Endothelial cell (in vitro differentiated cells): Measurements from ENCODE around the gene ZFTA. TPM values are rescaled to one million over a fixed set of nuclear protein-coding genes. Genes with fewer than 3 reads are reported as not detected.
"Not testable (repeated sequence)": the region's sequence is repeated elsewhere in the genome, so short reads cannot be mapped to it uniquely, and the experiment has no call there.

Source experiments
- DNase-seq: peaks from one replicate; pipeline ENCODE4 v3.0.0; 2021; ENCODE audit warnings: low spot score
- H3K27ac Mint-ChIP-seq: one replicate; pipeline ENCODE4 v1.8.0; 2021; ENCODE audit warnings: mixed read lengths, inconsistent platforms; ENCODE audit not compliant: unreplicated experiment
- H3K27me3 Mint-ChIP-seq: one replicate; pipeline ENCODE4 v1.8.0; 2021; ENCODE audit warnings: mild to moderate bottlenecking, moderate library complexity, mixed read lengths, inconsistent platforms; ENCODE audit not compliant: unreplicated experiment
- H3K36me3 Mint-ChIP-seq: one replicate; pipeline ENCODE4 v1.8.0; 2021; ENCODE audit warnings: mild to moderate bottlenecking, low read depth, mixed read lengths, inconsistent platforms; ENCODE audit not compliant: unreplicated experiment
- H3K4me1 Mint-ChIP-seq: one replicate; pipeline ENCODE4 v1.8.0; 2021; ENCODE audit warnings: mild to moderate bottlenecking, mixed read lengths, inconsistent platforms; ENCODE audit not compliant: unreplicated experiment
- H3K4me3 Mint-ChIP-seq: one replicate; pipeline ENCODE4 v1.8.0; 2021; ENCODE audit warnings: mild to moderate bottlenecking, mixed read lengths, inconsistent platforms; ENCODE audit not compliant: unreplicated experiment
- H3K9me3 Mint-ChIP-seq: one replicate; pipeline ENCODE4 v1.8.0; 2021; ENCODE audit warnings: mixed read lengths, inconsistent platforms; ENCODE audit not compliant: unreplicated experiment
- total RNA-seq: library from RNA; stranded (reverse); fragmentation: NEBNext Ultra II Directional; extraction: Animal tissue kit (Norgen Biotek cat#: 25700); gene quantifications from one replicate; pipeline ENCODE4 v1.2.1, GENCODE V29; 2021; ENCODE audit not compliant: unreplicated experiment
- TF ChIP-seq, protein P1 (sequence below): fragments of 200-600 bp; sonication (generic); IDR thresholded peaks from one replicate; pipeline ENCODE4 v1.5.0; 2021; ENCODE audit warnings: antibody characterized with exemption; ENCODE audit not compliant: unreplicated experiment

The ZFTA gene
- total RNA-seq, 1 donor from 2014 or later = 41.1 TPM

DNA sequence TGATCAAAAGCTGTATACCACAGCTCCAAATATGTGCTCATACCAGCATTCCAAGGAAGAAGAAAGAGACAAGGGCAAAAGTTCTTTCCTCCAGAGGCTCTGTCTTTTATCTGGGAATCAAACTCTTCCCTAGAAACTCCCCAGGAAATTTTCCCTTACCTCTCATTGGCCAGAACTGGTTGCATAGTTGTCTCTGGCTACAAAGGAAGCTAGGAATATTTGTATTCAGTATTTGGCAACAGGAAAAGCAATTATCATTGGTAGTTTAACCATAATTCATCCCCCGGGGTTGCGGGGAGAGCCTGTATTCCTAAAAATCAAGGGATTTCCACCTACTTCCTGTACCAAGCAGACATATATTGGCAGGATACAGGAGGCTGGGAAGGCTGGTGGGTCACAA is 10.5 kb upstream of the ZFTA start:
- Mint-ChIP-seq H3K27ac (peak overlapping the region; percentile 9), H3K9me3 (no peaks in the 10 kb centered on the region)
- no peak for DNase-seq

DNA sequence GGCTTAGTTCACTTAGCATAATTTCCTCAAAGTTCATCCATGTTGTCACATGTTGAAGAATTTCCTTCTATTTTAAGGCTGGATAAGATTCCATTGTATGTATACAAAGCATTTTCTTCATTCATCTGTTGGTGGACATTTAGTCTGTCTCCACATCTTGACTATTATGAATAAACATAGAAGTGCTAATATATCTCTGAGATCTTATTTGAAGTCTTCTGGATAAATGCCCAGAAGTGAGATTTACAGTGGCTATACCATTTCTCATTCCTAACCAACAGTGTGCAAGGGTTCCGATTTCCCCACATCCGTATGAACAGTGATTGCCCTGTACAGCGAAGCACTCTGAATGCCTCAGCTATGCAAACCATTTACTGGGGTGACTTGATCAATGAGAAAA is 6.6 kb upstream of the ZFTA start:
- Mint-ChIP-seq H3K9me3 (no peaks in the 10 kb centered on the region), H3K27ac (no peak overlapping the region), H3K27me3 (peaks cover 4% of the 10 kb centered on the region), H3K36me3 (no peaks in the 10 kb centered on the region), H3K4me1 (peaks cover 24% of the 10 kb centered on the region), H3K4me3 (no peak overlapping the region)
- TF ChIP-seq, protein P1, sequence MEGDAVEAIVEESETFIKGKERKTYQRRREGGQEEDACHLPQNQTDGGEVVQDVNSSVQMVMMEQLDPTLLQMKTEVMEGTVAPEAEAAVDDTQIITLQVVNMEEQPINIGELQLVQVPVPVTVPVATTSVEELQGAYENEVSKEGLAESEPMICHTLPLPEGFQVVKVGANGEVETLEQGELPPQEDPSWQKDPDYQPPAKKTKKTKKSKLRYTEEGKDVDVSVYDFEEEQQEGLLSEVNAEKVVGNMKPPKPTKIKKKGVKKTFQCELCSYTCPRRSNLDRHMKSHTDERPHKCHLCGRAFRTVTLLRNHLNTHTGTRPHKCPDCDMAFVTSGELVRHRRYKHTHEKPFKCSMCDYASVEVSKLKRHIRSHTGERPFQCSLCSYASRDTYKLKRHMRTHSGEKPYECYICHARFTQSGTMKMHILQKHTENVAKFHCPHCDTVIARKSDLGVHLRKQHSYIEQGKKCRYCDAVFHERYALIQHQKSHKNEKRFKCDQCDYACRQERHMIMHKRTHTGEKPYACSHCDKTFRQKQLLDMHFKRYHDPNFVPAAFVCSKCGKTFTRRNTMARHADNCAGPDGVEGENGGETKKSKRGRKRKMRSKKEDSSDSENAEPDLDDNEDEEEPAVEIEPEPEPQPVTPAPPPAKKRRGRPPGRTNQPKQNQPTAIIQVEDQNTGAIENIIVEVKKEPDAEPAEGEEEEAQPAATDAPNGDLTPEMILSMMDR = no peak
- no peak for DNase-seq

More for the DNA sequence above, 10.5 kb upstream of the ZFTA start:
- TF ChIP-seq, protein P1 = no peak
- Mint-ChIP-seq H3K4me3 (no peak overlapping the region), H3K4me1 (peaks cover 16% of the 10 kb centered on the region), H3K36me3 (no peaks in the 10 kb centered on the region), H3K27me3 (peaks cover 2% of the 10 kb centered on the region)

DNA sequence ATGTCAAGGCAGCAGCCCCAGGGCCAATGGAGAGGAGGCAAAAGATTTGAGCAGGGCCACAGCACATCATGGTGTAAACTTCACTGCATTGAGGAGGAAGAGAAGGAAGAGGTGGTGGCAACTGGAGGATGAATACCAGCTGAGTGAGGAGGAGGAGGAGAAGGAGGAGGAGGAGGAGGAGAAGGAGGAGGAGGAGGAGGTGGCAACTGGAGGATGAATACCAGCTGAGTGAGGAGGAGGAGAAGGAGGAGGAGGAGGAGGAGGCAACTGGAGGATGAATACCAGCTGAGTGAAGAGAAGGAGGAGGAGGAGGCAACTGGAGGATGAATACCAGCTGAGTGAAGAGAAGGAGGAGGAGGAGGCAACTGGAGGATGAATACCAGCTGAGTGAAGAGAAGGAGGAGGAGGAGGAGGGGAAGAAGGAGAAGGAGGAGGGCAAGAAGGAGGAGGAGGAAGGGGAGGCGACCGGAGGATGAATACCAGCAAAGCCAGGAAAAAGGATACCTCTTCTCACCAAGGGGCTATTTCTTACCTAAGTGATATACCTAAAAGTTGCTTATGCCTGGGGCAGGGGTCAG is 3.3 kb upstream of the ZFTA start:
- H3K36me3 Mint-ChIP-seq, H3K27ac Mint-ChIP-seq, DNase-seq, H3K27me3 Mint-ChIP-seq, H3K9me3 Mint-ChIP-seq: not testable (repeated sequence)
- Mint-ChIP-seq H3K4me1 (peaks cover 20% of the 10 kb centered on the region), H3K4me3 (peak overlapping the region; percentile 62)

DNA sequence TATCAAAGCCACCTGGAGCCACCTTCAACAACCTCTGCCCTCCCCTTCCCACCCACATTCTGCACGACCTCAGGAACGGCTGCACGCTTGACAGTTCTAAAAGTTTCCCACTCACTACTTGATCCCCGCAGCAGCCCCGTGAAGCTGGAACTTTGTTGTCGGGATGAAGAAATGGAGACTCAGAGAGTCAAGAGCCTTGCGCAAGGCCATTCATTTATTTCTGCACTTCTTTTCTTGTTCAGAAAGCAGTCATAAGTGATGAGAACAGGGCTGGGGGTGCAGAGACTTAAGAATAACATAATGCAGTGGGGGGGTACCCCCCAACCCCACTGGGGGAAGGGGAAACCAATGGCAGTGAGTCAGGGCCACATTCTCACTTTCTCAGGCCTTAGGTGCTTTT is 2.2 kb upstream of the ZFTA start:
- no peak for DNase-seq
- peaks cover 24% of the 10 kb centered on the region for H3K4me1 Mint-ChIP-seq
- H3K27ac Mint-ChIP-seq = no peak overlapping the region
- H3K4me3 Mint-ChIP-seq = no peak overlapping the region
- TF ChIP-seq, protein P1 = no peak
- peaks cover 8% of the 10 kb centered on the region for H3K36me3 Mint-ChIP-seq
- no peaks in the 10 kb centered on the region for H3K9me3 Mint-ChIP-seq
- H3K27me3 Mint-ChIP-seq = peaks cover 8% of the 10 kb centered on the region

DNA sequence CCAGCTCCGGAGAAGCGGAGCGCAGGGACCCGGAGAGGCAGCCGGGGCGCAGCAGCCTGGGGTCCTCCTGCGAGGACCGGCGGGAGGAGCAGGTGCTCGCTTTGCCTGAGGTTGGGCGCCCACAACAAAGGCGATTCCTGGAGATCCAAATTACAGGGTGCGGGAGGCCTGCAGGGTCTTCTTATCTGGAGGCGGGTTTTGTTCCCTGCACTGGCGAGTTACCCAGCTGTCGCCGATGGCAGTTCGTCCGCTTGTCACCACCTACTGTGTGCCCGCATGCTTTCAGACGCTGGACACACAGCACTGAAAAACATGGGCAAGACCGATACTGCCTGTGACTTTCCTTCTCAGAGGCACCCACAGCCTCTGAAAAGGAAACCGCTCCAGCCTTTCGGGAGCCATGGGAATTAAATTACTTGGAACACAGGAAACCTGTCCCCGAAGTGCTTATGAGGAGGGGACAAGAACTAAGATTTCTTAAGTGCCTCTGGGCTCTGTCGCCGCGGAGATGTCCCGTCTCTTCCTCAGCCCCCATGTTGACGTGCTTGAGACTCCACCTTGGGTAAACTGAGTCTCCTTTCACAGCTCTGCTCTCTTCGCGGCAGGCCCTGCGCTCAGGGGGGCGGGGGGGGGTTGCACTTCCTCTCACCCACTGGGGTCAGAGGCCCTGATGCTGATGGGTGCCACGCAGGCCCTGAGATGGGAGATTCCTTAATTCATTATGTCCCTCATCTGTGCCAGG is 1.3 kb upstream of the ZFTA start:
- TF ChIP-seq, protein P1 = no peak
- DNase-seq = no peak
- Mint-ChIP-seq H3K9me3 (no peaks in the 10 kb centered on the region), H3K27ac (peak overlapping the region; percentile 36), H3K4me3 (peak overlapping the region; percentile 92), H3K36me3 (peaks cover 11% of the 10 kb centered on the region), H3K4me1 (peaks cover 24% of the 10 kb centered on the region), H3K27me3 (peaks cover 6% of the 10 kb centered on the region)
